K562 (cell line): ENCODE results near the gene JSRP1. TPM values are rescaled to one million over a fixed set of nuclear protein-coding genes. Genes with fewer than 3 reads are reported as not detected.

ENCODE experiments used
- ATF3 ChIP-seq, 2 experiments: fragments of 450-650 bp in 1 of 2; sonication (generic) in 1 of 2; formaldehyde crosslinking in 1 of 2; IDR thresholded peaks in 1 of 2; conservative IDR thresholded peaks in 1 of 2; 2 replicates each; pipeline versions ENCODE4 v1.6.1 to v1.8.1; 2016 to 2023; ENCODE audit warnings: mild to moderate bottlenecking in 2 of 2, moderate library complexity in 2 of 2, inconsistent platforms in 1 of 2, missing genetic modification reagents in 1 of 2
- BRD4 ChIP-seq: fragments of 200-600 bp; sonication (generic); IDR thresholded peaks from 2 replicates; pipeline ENCODE4 v1.6.1; 2017; ENCODE audit warnings: inconsistent platforms
- CBX1 ChIP-seq: sonication (generic); IDR thresholded peaks from 2 replicates; pipeline ENCODE4 v1.6.1; 2016; ENCODE audit warnings: antibody characterized with exemption, low read depth, mild to moderate bottlenecking
- CBX5 ChIP-seq: IDR thresholded peaks from 2 replicates; pipeline ENCODE4 v1.6.1; 2014; ENCODE audit warnings: low read depth, borderline replicate concordance
- CC2D1A ChIP-seq: fragments of 450-650 bp; IDR thresholded peaks from 2 replicates; pipeline ENCODE4 v1.6.1; 2017; ENCODE audit warnings: mild to moderate bottlenecking
- CREM ChIP-seq: IDR thresholded peaks from 2 replicates; pipeline ENCODE4 v1.6.1; 2014; ENCODE audit warnings: antibody characterized with exemption, low read depth
- ESRRA ChIP-seq: fragments of 450-650 bp; IDR thresholded peaks from 2 replicates; pipeline ENCODE4 v1.6.1; 2014; ENCODE audit warnings: low read depth, mild to moderate bottlenecking, moderate library complexity, borderline replicate concordance
- ETV6 ChIP-seq, 3 experiments: fragments of 150-350 bp in 1 of 3; sonication (generic) in 1 of 3; formaldehyde crosslinking in 1 of 3; IDR thresholded peaks; 2 replicates each; pipeline versions ENCODE4 v1.6.1 to v1.8.0; 2014 to 2022; ENCODE audit warnings: borderline replicate concordance in 2 of 3, low read depth in 2 of 3, antibody characterized with exemption in 1 of 3, low read length in 1 of 3, mild to moderate bottlenecking in 1 of 3, missing genetic modification reagents in 1 of 3
- FOXJ3 ChIP-seq: sonication (generic); formaldehyde crosslinking; IDR thresholded peaks from 2 replicates; pipeline ENCODE4 v1.4.0; 2020; ENCODE audit warnings: mild to moderate bottlenecking, missing genetic modification reagents
- HNRNPUL1 ChIP-seq: fragments of 200-400 bp; formaldehyde crosslinking; IDR thresholded peaks from 2 replicates; pipeline ENCODE4 v1.6.1; 2017; ENCODE audit warnings: low read length
- L3MBTL2 ChIP-seq: fragments of 450-650 bp; IDR thresholded peaks from 2 replicates; pipeline ENCODE4 v1.6.1; 2016; ENCODE audit warnings: mild to moderate bottlenecking, moderate library complexity
- NFE2 ChIP-seq: IDR thresholded peaks from 2 replicates; pipeline ENCODE4 v1.6.1; 2014; ENCODE audit warnings: antibody characterized with exemption, low read depth
- RHOXF2B ChIP-seq: fragments of 250-450 bp; sonication (Bioruptor Pico); conservative IDR thresholded peaks from 2 replicates; pipeline ENCODE4 v1.5.1; 2021
- SRSF1 ChIP-seq: fragments of 200-400 bp; formaldehyde crosslinking; IDR thresholded peaks from 2 replicates; pipeline ENCODE4 v1.6.1; 2017; ENCODE audit warnings: mild to moderate bottlenecking, low read depth, low read length, moderate library complexity
- TEAD1 ChIP-seq, 2 experiments: fragments of 450-650 bp in 1 of 2; sonication (generic) in 1 of 2; formaldehyde crosslinking; IDR thresholded peaks; 2 replicates each; pipeline versions ENCODE4 v1.4.0 to v1.8.0; 2020 to 2022; ENCODE audit warnings: mild to moderate bottlenecking in 2 of 2, missing genetic modification reagents in 1 of 2
- ZBTB17 ChIP-seq: fragments of 450-650 bp; formaldehyde crosslinking; IDR thresholded peaks from 2 replicates; pipeline ENCODE4 v1.4.0; 2020; ENCODE audit warnings: mild to moderate bottlenecking
- ZC3H11A ChIP-seq: IDR thresholded peaks from 2 replicates; pipeline ENCODE4 v1.6.1; 2012; ENCODE audit warnings: low read depth, low read length, improper control_type of control experiment
- ZFP36 ChIP-seq: fragments of 150-350 bp; IDR thresholded peaks from 2 replicates; pipeline ENCODE4 v1.6.1; 2018; ENCODE audit warnings: low read length, low read depth; ENCODE audit not compliant: partially characterized antibody
- ZKSCAN8 ChIP-seq: fragments of 200-800 bp; sonication (Bioruptor generic); IDR thresholded peaks from 2 replicates; pipeline ENCODE4 v1.6.1; 2016; ENCODE audit warnings: missing genetic modification characterization, missing compliant biosample characterization
- ZNF121 ChIP-seq: sonication (generic); formaldehyde crosslinking; conservative IDR thresholded peaks from 2 replicates; pipeline ENCODE4 v1.8.0; 2022; ENCODE audit warnings: missing genetic modification reagents
- ZNF212 ChIP-seq: fragments of 450-650 bp; formaldehyde crosslinking; IDR thresholded peaks from 2 replicates; pipeline ENCODE4 v1.4.0; 2020; ENCODE audit warnings: mild to moderate bottlenecking
- ZNF263 ChIP-seq: sonication (generic); formaldehyde crosslinking; IDR thresholded peaks from 2 replicates; pipeline ENCODE4 v1.8.0; 2022; ENCODE audit warnings: mild to moderate bottlenecking, missing genetic modification reagents, borderline replicate concordance
- ZNF316 ChIP-seq: fragments of 450-650 bp; IDR thresholded peaks from 2 replicates; pipeline ENCODE4 v1.6.1; 2016
- ZNF764 ChIP-seq: fragments of 250-450 bp; sonication (Bioruptor Pico); IDR thresholded peaks from 2 replicates; pipeline ENCODE4 v1.4.0; 2020; ENCODE audit warnings: low read depth, mild to moderate bottlenecking, moderate library complexity
- ZNF780A ChIP-seq: fragments of 250-450 bp; sonication (Bioruptor Pico); IDR thresholded peaks from 2 replicates; pipeline ENCODE4 v1.5.0; 2021; ENCODE audit warnings: mild to moderate bottlenecking
- polyA plus RNA-seq, 8 experiments: library from polyadenylated mRNA; depleted of rRNA in 4 of 8; stranded (reverse) in 5 of 8; unstranded in 3 of 8; fragments of >200 nt; fragmentation: Nextera tagmentation in 2 of 8; fragmentation: Illumina TruSeq in 1 of 8; extraction: Ambion mirVana in 2 of 8; extraction: Trizol in 1 of 8; gene quantifications; 2 replicates each; pipeline versions ENCODE4 v1.2.1 to v1.2.3, GENCODE V29; 2011 to 2014; ENCODE audit warnings: inconsistent platforms in 1 of 8, missing spikeins in 1 of 8
- total RNA-seq, 7 experiments: library from RNA; depleted of rRNA in 6 of 7; stranded (reverse); fragments of >200 nt in 6 of 7; fragmentation: Illumina TruSeq in 2 of 7; extraction: Trizol in 2 of 7; gene quantifications; 2 replicates each; pipeline versions ENCODE4 v1.2.1 to v1.2.3, GENCODE V29; 2011 to 2021; ENCODE audit warnings: low replicate concordance in 1 of 7
- TF ChIP-seq, protein P1 (sequence below): fragments of 450-650 bp; IDR thresholded peaks from 2 replicates; pipeline ENCODE4 v1.6.1; 2016; ENCODE audit warnings: missing biosample characterization, missing genetic modification characterization
- TF ChIP-seq, protein P2 (sequence below): IDR thresholded peaks from 2 replicates; pipeline ENCODE4 v1.6.1; 2014; ENCODE audit warnings: antibody characterized with exemption

Gene JSRP1
- total and polyA plus RNA-seq, 9 of the 15 experiments (the other 6 are each of a cell fraction or from before 2014, with no cell fraction given), result 0.08 to 1.2 (median 0.51) TPM; not detected in 4

DNA sequence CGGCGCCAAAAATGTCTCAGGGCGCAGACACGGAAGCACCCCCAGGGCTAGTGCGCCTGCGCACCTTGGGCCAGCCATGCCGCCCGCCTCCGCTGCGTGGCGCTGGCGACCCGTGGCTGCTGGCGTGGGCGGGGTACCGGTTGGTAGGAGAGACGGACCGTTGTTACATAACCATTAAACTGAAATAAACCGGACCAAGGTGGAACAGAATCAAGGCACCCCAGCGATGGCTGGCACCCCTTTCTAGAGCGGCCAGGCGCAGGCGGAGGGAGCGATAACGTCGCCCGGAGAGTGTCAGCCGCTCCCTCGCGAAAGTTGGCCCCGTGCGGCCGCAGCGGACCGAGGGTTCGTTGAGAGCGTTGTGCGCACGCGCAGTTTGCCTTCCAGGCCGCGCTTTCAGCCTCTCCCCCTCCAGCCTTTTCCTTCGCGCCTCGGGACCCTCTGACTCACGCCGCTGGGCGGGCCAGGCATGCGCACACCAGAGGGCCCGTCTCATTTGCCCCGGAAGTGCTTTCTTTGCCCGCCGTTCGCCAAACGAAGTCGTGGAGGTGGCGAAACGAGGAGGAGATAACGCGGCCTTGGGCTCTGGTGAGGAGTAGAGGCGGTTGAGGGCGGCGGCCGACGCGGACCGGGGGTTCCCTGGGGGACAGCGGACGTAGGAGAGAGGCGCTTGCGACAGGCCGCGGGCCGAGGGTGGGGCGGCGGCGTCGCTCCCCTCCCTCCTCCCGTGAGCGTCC, 19.7 kb downstream of the JSRP1 start, which contains the start of the genes PLEKHJ1 and SF3A2 (continued):
- 0 out of 4 replicates have a peak, but pooled peaks have one; percentile 3 to 44 for TF ChIP-seq TEAD1 (CRISPR knock-in tag; IDR thresholded peaks at IDR 0.05)
- peak; percentile 52; the same call in 1 of the 2 replicates for TF ChIP-seq ZNF263 (CRISPR knock-in tag)
- no peak for TF ChIP-seq ZNF780A (CRISPR knock-in tag)
- no peak for TF ChIP-seq FOXJ3 (CRISPR knock-in tag)
- no peak for TF ChIP-seq ZBTB17 (CRISPR knock-in tag)
- TF ChIP-seq HNRNPUL1, result no peak
- TF ChIP-seq CBX5, result no peak
- TF ChIP-seq ESRRA, result peak; percentile 46; the same call in 1 of the 2 replicates
- no peak for TF ChIP-seq ZNF121 (CRISPR knock-in tag)
- TF ChIP-seq ZNF212 (CRISPR knock-in tag), result no peak
- TF ChIP-seq ZNF764 (CRISPR knock-in tag), result no peak
- TF ChIP-seq ZC3H11A, result no peak; the same call in 1 of the 2 replicates
- 0 out of 2 replicates have a peak, but pooled peaks have one; percentile 17 for TF ChIP-seq CBX1
- 0 out of 2 replicates have a peak, but pooled peaks have one; percentile 3 for TF ChIP-seq NFE2
- TF ChIP-seq SRSF1, result no peak
- TF ChIP-seq, protein P1, sequence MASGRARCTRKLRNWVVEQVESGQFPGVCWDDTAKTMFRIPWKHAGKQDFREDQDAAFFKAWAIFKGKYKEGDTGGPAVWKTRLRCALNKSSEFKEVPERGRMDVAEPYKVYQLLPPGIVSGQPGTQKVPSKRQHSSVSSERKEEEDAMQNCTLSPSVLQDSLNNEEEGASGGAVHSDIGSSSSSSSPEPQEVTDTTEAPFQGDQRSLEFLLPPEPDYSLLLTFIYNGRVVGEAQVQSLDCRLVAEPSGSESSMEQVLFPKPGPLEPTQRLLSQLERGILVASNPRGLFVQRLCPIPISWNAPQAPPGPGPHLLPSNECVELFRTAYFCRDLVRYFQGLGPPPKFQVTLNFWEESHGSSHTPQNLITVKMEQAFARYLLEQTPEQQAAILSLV (tag), result no peak
- TF ChIP-seq ZFP36, result no peak
- TF ChIP-seq L3MBTL2, result peak; percentile 100
- no peak for TF ChIP-seq RHOXF2B
- TF ChIP-seq BRD4, result peak; percentile 94
- TF ChIP-seq CC2D1A, result 0 out of 2 replicates have a peak, but pooled peaks have one; percentile 19
- TF ChIP-seq ZNF316, result no peak; the same call in 1 of the 2 replicates
- peak; percentile 61 for TF ChIP-seq CREM
- peak; percentile 87 for TF ChIP-seq ATF3 (IDR thresholded peaks at IDR 0.05)
- peak; percentile 90 for TF ChIP-seq ATF3 (CRISPR knock-in tag; conservative IDR thresholded peaks at IDR 0.05)
- TF ChIP-seq ETV6 (IDR thresholded peaks at IDR 0.05; ENCODE audit: borderline replicate concordance in 1 of 2, low read depth in 2 of 2, low read length in 1 of 2), result no peak
- TF ChIP-seq ETV6 (CRISPR knock-in tag; IDR thresholded peaks at IDR 0.05; ENCODE audit: borderline replicate concordance), result no peak
- no peak for TF ChIP-seq ZKSCAN8 (CRISPR knock-in tag)
- TF ChIP-seq, protein P2, sequence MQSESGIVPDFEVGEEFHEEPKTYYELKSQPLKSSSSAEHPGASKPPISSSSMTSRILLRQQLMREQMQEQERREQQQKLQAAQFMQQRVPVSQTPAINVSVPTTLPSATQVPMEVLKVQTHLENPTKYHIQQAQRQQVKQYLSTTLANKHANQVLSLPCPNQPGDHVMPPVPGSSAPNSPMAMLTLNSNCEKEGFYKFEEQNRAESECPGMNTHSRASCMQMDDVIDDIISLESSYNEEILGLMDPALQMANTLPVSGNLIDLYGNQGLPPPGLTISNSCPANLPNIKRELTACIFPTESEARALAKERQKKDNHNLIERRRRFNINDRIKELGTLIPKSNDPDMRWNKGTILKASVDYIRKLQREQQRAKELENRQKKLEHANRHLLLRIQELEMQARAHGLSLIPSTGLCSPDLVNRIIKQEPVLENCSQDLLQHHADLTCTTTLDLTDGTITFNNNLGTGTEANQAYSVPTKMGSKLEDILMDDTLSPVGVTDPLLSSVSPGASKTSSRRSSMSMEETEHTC, result 0 out of 2 replicates have a peak, but pooled peaks have one; percentile 26
